Smooth muscle cell (in vitro differentiated cells): Measurements from ENCODE around the gene EHD3. TPM values are rescaled to one million over a fixed set of nuclear protein-coding genes. Genes with fewer than 3 reads are reported as not detected.

ENCODE experiments used
- DNase-seq: peaks from one replicate; lab custom pipeline; 2025; ENCODE audit not compliant: unreplicated experiment; lab: John Stamatoyannopoulos, UW
- H2AFZ ChIP-seq: fragments of 200-600 bp; sonication (generic); 2 replicates; pipeline ENCODE4 v1.6.0; 2016; ENCODE audit warnings: antibody characterized with exemption, low read depth, mild to moderate bottlenecking
- H3F3A ChIP-seq: fragments of 200-600 bp; sonication (generic); 2 replicates; pipeline ENCODE4 v1.6.0; 2017; ENCODE audit warnings: antibody characterized with exemption, low read depth
- H3K27ac ChIP-seq: fragments of 200-600 bp; sonication (generic); 2 replicates; pipeline ENCODE4 v1.5.1; 2016; ENCODE audit warnings: low read depth, mild to moderate bottlenecking
- H3K27me3 ChIP-seq: fragments of 200-600 bp; sonication (generic); 2 replicates; pipeline ENCODE4 v1.6.1; 2016; ENCODE audit warnings: low read depth, mild to moderate bottlenecking
- H3K36me3 ChIP-seq: fragments of 200-600 bp; sonication (generic); 2 replicates; pipeline ENCODE4 v1.5.1; 2016; ENCODE audit warnings: low read depth
- H3K4me1 ChIP-seq: fragments of 200-600 bp; sonication (generic); 2 replicates; pipeline ENCODE4 v1.5.1; 2016; ENCODE audit warnings: low read depth
- H3K4me2 ChIP-seq: fragments of 200-600 bp; sonication (generic); 2 replicates; pipeline ENCODE4 v1.6.0; 2016; ENCODE audit warnings: mild to moderate bottlenecking
- H3K4me3 ChIP-seq: fragments of 200-600 bp; sonication (generic); 2 replicates; pipeline ENCODE4 v1.5.1; 2016; ENCODE audit warnings: mild to moderate bottlenecking
- H3K79me2 ChIP-seq: fragments of 200-600 bp; sonication (generic); 2 replicates; pipeline ENCODE4 v1.6.0; 2016; ENCODE audit warnings: low read depth, mild to moderate bottlenecking
- H3K9ac ChIP-seq: fragments of 200-600 bp; sonication (generic); 2 replicates; pipeline ENCODE4 v1.6.0; 2016; ENCODE audit warnings: low read depth
- H3K9me3 ChIP-seq: fragments of 200-600 bp; sonication (generic); replicated peaks from 2 replicates; pipeline ENCODE4 v1.5.1; 2016; ENCODE audit warnings: low read depth
- H4K20me1 ChIP-seq: fragments of 200-600 bp; sonication (generic); 2 replicates; pipeline ENCODE4 v1.6.0; 2016; ENCODE audit warnings: low read depth
- WGBS: methylation state at CpG from one replicate; pipeline ENCODE4 v1.1.7; 2016; ENCODE audit warnings: low lambda C conversion rate; 5-methylcytosine and 5-hydroxymethylcytosine counted together
- polyA plus RNA-seq: library from polyadenylated mRNA; unstranded; fragments of >200 nt; fragmentation: Nextera tagmentation; extraction: Ambion mirVana; gene quantifications from 2 replicates; pipeline ENCODE4 v1.2.1, GENCODE V29; 2016
- total RNA-seq: library from RNA; depleted of rRNA; stranded (reverse); fragments of >200 nt; gene quantifications from 2 replicates; pipeline ENCODE4 v1.2.3, GENCODE V29; 2014
- TF ChIP-seq, protein P1 (sequence below): fragments of 200-600 bp; sonication (generic); IDR thresholded peaks from 2 replicates; pipeline ENCODE4 v1.5.1; 2017; ENCODE audit warnings: borderline replicate concordance, mild to moderate bottlenecking, antibody characterized with exemption; ENCODE audit not compliant: insufficient read depth, poor library complexity, severe bottlenecking

EHD3 gene
- total and polyA plus RNA-seq, 2 experiments from 2014 or later = 13.8 to 15.5 TPM

DNA sequence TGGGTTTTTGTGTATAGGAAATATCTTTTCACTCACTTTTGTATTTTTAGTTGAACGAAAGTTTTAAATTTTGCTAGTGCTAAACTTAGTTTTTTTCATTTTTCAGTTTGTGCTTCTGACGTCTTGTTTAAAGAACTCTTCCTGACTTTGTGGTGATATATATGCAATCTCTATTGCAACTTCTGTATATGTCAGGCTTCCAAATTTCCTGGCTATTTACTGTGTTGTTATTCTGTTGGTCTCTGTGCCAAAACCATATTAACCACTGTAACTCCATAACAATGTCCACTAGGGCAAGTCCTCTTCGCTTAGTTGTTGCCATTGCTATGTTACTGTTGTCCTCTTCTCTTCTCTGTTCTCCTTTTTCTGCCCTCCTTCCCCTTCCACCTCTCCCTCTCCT is 3.2 kb upstream of the EHD3 start:
- H3K27ac ChIP-seq = no peak overlapping the region
- no peak for DNase-seq

GRCh38 chr2:31231571-31232302 is 2.2 kb upstream of the EHD3 start:
- H4K20me1 ChIP-seq = peaks cover 14% of the 10 kb centered on the region
- H2AFZ ChIP-seq = no peak overlapping the region
- no peak overlapping the region for H3K4me2 ChIP-seq
- H3F3A ChIP-seq = peaks cover 3% of the 10 kb centered on the region
- no peaks in the 10 kb centered on the region for H3K36me3 ChIP-seq
- no peaks in the 10 kb centered on the region for H3K9me3 ChIP-seq
- 40% methylated on average over 15 of the region's 15 CpGs for WGBS
- no peak for DNase-seq
- no peak overlapping the region for H3K4me3 ChIP-seq
- H3K4me1 ChIP-seq = no peaks in the 10 kb centered on the region
- H3K27ac ChIP-seq = no peak overlapping the region
- no peaks in the 10 kb centered on the region for H3K27me3 ChIP-seq
- TF ChIP-seq, protein P1, sequence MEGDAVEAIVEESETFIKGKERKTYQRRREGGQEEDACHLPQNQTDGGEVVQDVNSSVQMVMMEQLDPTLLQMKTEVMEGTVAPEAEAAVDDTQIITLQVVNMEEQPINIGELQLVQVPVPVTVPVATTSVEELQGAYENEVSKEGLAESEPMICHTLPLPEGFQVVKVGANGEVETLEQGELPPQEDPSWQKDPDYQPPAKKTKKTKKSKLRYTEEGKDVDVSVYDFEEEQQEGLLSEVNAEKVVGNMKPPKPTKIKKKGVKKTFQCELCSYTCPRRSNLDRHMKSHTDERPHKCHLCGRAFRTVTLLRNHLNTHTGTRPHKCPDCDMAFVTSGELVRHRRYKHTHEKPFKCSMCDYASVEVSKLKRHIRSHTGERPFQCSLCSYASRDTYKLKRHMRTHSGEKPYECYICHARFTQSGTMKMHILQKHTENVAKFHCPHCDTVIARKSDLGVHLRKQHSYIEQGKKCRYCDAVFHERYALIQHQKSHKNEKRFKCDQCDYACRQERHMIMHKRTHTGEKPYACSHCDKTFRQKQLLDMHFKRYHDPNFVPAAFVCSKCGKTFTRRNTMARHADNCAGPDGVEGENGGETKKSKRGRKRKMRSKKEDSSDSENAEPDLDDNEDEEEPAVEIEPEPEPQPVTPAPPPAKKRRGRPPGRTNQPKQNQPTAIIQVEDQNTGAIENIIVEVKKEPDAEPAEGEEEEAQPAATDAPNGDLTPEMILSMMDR = no peak
- peaks cover 10% of the 10 kb centered on the region for H3K79me2 ChIP-seq
- no peak overlapping the region for H3K9ac ChIP-seq

More for the DNA sequence above, 3.2 kb upstream of the EHD3 start:
- H3K4me3 ChIP-seq = no peak overlapping the region
- H4K20me1 ChIP-seq = peaks cover 4% of the 10 kb centered on the region
- no peak overlapping the region for H2AFZ ChIP-seq
- no peak overlapping the region for H3K4me2 ChIP-seq
- peaks cover under 1% of the 10 kb centered on the region for H3K79me2 ChIP-seq
- H3K9ac ChIP-seq = no peak overlapping the region
- H3K9me3 ChIP-seq = no peaks in the 10 kb centered on the region
- 94% methylated on average over 3 of the region's 3 CpGs for WGBS
- H3F3A ChIP-seq = peaks cover 3% of the 10 kb centered on the region
- no peaks in the 10 kb centered on the region for H3K27me3 ChIP-seq
- TF ChIP-seq, protein P1 = no peak
- no peaks in the 10 kb centered on the region for H3K36me3 ChIP-seq
- H3K4me1 ChIP-seq = no peaks in the 10 kb centered on the region

GRCh38 chr2:31232586-31232985 is 1.4 kb upstream of the EHD3 start:
- H4K20me1 ChIP-seq = peaks cover 21% of the 10 kb centered on the region
- no peaks in the 10 kb centered on the region for H3K27me3 ChIP-seq
- no peak overlapping the region for H2AFZ ChIP-seq
- H3K9ac ChIP-seq = no peak overlapping the region
- peaks cover 17% of the 10 kb centered on the region for H3K79me2 ChIP-seq
- 37% methylated on average over 4 of the region's 4 CpGs for WGBS
- DNase-seq = no peak
- H3K9me3 ChIP-seq = no peaks in the 10 kb centered on the region
- H3K36me3 ChIP-seq = no peaks in the 10 kb centered on the region
- H3K4me3 ChIP-seq = no peak overlapping the region
- peaks cover 3% of the 10 kb centered on the region for H3F3A ChIP-seq
- no peak overlapping the region for H3K27ac ChIP-seq
- TF ChIP-seq, protein P1 = no peak
- H3K4me1 ChIP-seq = no peaks in the 10 kb centered on the region
- no peak overlapping the region for H3K4me2 ChIP-seq

- Histone ChIP-seq H3K9me3 (no peaks in the 10 kb centered on the region), H2AFZ (peak overlapping the region; percentile 52), H3K4me3 (no peak overlapping the region), H3K27me3 (no peaks in the 10 kb centered on the region), H3K4me2 (peak overlapping the region; percentile 89), H4K20me1 (peaks cover 27% of the 10 kb centered on the region), H3K9ac (no peak overlapping the region), H3K36me3 (no peaks in the 10 kb centered on the region), H3F3A (peaks cover 3% of the 10 kb centered on the region), H3K27ac (no peak overlapping the region), H3K79me2 (peaks cover 21% of the 10 kb centered on the region), H3K4me1 (no peaks in the 10 kb centered on the region)
- DNase-seq = no peak
- TF ChIP-seq, protein P1 = no peak
- 92% methylated on average over 1 of the region's 1 CpG for WGBS
These were observed 721 bp upstream of the EHD3 start for GRCh38 chr2:31233231-31233630.
